Activated CD4-positive, alpha-beta T cell treated with anti-CD3 and anti-CD28 coated beads for 1 hour (primary cell): ENCODE data around the gene UBE2D2.
A peak's percentile ranks its signal among the peaks of the same experiment; 100 is the strongest.
"Not testable (repeated sequence)": the region's sequence is repeated elsewhere in the genome, so short reads cannot be mapped to it uniquely, and the experiment has no call there.

ENCODE experiments used
- DNase-seq: peaks from one replicate; pipeline ENCODE4 v3.0.0-alpha.2; 2020

Gene UBE2D2

DNA sequence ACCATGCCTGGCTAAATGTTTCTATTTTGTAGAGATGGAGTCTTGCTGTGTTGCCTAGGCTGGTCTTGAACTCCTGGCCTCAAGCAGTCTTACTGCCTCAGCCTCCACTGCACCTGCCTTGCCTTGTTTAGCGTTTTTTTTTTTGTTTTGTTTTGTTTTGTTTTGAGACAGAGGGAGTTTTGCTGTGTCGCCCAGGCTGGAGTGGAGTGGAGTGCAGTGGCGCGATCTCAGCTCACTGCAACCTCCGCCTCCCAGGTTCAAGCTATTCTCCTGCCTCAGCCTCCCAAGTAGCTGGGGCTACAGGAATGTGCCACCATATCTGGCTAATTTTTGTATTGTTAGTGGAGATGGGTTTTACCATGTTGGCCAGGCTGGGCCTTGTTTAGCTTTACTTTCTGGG is 27.0 kb downstream of the UBE2D2 start:
- not testable (repeated sequence) for DNase-seq

DNA sequence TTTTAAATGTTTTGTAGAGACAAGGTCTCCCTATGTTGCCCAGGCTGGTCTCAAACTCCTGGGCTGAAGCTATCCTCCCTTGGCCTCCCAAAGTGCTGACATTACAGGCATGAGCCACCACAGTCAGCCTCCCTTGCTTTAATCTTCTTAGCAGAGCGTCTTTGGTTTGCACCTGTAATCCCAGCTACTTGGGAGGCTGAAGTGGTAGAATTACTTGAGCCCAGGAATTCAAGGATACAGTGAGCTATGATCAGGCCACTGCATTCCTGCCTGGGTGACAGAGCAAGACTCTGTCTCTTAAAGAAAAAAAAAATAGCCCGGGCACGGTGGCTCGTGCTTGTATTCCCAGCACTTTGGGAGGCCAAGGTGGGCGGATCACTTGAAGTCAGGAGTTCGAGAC is 27.8 kb downstream of the UBE2D2 start:
- no peak for DNase-seq

DNA sequence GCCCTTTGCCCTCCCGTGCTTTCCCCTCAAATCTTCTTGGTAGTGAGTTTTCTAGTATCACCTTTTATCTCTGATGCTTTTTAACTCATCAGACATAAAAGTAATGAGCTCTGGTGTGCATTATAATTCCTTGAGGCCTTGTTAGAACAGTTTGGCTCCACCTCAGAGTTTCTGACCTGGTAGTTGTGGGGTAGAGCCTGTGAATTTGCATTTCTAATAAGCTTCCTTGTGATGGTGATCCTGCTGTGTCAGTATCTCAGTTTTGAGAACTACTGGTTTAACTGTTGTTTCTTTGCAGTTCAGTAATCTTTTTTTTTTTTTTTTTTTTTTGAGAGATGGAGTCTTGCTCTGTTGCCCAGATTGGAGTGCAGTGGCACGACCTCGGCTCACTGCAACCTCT is 31.1 kb downstream of the UBE2D2 start:
- no peak for DNase-seq

DNA sequence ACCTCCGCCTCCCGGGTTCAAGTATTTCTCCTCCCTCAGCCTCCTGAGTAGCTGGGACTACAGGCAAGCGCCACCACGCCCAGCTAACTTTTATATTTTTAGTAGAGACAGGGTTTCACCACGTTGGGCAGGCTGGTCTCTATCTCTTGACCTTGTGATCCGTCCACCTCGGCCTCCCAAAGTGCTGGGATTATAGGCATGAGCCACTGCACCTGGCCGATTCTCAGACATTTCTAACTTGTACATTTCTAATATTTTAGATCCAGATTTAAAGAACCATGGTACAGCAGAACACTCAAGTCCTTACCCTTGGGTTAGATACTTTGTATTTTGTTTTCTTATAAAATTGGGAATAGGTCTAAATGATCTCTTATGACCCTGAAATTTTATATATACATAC is 31.9 kb downstream of the UBE2D2 start:
- not testable (repeated sequence) for DNase-seq

DNA sequence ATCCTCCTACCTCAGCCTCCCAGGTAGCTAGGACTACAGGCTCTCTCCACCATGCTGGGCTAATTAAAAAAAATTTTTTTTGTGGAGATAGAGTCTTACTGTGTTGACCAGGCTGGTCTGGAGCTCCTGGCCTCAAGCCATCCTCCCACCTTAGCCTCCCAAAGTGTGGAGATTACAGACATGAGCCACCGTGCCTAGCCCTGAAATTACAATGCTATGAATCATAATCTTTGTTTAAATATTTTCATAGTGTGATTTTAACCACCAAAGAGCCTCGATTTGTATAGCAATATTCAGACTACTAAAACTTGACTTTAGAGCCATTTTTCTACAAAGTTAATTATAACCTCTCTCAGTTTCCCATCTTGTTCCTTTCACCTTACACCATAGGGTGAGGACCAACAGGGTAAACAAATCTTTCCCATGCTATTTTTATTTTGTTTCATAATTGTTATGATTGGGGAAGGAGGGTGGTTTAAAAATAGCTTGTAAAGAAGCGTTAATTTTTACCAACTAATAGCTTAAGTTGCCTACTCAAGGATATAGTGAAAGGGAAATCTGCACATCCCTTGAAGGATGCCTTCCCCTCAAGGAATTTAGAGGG is 32.7 kb downstream of the UBE2D2 start:
- no peak for DNase-seq

DNA sequence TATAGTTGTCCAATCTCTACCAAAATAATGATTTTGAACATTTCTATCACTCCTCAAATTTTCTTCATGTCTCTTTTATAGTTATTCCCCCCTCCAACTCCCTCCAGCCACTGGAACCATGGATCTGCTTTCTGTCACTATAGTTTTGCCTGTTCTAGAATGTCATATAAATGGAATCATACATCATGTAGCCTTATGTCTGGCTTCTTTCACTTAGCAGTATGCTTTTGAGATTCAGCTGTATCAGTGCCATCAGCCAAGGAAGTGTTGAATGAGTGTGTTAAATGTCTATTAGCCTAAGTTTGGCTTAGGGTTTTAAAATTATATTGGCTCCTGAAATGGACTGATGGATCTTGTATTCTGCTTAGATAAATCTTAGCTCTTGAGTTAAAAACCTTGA is 36.0 kb downstream of the UBE2D2 start:
- no peak for DNase-seq

DNA sequence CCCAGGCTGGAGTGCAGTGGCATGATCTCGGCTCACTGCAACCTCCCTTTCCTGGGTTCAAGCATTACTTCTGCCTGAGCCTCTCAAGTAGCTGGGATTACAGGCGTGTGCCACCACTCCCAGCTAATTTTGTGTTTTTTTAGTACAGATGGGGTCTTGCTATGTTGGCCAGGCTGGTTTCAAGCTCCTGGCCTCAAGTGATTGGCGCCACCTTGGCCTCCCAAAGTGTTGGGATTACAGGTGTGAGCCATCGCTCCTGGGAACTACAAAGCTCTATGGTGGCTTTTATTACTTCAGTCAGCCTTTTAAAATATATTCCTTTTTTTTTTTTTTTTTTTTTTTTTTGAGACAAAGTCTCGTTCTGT is 37.4 kb downstream of the UBE2D2 start:
- not testable (repeated sequence) for DNase-seq

DNA sequence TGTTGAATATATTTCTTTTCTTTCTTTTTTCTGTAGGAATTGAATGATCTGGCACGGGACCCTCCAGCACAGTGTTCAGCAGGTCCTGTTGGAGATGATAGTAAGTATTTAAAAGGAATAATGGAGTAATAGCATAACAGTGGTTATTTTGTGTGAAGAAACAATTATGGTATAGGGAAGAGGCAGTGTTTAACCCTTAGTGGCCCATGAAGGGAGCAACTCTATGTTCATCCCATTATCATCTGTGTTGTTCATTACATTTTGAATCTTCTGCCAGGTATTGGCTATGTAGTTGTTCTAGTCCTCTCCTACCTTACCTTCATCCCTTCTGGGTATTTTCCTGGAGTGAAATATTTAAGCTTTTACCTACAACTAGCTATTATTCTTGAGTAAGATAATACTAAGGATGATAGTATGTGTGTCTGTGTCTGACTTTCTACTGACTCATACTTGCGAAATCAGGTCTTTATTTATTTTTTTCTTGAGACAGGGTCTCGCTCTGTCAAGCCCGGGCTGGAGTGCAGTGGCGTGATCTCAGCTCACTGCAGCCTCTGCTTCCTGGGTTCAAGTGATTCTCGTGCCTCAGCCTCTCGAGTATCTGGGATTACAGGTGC is 39.3 kb downstream of the UBE2D2 start:
- no peak for DNase-seq

DNA sequence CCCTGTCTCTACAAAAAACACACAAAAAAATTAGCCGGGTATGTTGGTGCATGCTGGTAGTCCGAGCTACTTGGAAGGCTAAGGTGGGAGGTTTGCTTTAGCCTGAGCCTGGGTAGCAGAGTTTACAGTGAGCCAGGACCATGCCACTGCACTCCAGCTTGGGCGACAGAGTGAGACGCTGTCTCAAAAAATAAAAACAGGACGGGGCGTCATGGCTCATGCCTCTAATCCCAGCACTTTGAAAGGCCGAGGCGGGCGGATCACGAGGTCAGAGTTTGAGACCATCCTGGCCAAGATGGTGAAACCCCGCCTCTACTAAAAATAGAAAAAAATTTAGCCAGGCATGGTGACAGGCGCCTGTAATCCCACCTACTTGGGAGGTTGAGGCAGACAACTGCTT is 40.3 kb downstream of the UBE2D2 start:
- no peak for DNase-seq

DNA sequence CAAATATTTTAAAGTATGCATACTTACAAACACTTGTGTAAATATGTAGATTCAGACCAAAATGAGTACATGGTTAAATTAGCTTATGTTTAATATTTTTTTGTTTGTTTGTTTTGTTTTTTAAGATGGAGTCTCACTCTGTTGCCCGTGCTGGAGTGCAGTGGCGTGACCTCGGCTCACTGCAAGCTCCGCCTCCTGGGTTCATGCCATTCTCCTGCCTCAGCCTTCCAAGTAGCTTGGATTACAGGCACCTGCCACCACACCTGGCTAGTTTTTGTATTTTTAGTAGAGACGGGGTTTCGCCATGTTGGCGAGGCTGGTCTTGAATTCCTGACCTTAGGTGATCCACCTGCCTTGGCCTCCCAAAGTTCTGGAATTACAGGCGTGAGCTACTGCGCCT is 40.8 kb downstream of the UBE2D2 start:
- DNase-seq: not testable (repeated sequence)

DNA sequence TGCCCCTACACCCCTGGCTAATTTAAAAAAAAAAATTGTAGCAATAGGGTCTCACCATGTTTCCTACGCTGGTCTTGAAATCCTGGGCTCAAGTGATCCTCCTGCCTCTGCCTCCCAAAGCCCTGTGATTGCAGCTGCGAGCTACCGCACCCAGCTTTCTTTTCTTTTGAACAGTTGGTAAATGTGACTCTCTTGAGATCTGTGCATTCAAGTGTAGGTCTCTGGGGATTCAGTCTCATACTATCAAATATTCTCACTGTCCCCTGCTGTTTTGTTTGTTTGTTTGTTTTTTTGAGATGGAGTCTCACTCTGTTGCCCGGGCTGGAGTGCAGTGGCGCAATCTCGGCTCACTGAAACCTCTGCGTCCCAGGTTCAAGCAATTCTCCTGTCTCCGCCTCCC is 44.7 kb downstream of the UBE2D2 start:
- no peak for DNase-seq

DNA sequence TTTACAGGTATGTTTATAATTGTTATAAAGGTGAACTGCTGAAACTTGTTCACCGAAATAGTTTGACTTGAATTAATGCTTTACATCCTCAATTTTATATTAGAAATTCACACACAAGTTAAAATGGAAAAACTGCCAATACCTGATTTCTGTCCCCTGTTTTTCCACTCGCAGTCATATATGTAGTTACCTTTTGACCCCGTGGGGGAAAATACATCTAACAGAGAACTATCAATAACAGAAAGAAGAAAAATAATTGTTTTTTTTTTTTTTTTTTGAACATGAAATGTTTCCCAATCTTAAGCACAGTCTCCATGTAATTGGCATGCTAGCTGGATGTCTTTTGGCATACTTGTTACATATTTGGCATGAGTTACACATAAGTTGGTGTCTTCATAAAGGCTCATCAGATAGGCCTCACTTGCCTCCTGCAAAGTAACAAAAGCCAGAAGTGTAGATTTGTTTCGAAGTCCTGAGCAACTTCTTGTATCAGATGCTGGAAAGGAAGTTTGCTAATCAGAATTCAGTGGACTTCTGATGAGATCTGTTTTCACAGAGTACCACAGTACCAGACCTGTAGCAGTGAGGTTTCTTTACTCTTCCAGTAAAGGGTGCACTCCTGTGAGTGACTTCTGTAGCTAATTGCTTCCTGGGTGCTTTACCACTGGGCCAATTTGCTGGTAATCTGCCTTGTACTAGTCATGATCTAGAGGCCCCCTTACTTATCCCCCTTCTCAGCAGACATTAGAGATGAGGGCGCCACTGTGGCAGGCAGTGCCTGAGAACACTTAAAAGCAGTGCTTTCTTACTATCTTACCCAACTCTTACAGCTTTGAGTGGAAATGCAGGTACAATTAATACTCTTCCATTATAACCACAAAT is 50.8 kb downstream of the UBE2D2 start:
- DNase-seq: no peak

DNA sequence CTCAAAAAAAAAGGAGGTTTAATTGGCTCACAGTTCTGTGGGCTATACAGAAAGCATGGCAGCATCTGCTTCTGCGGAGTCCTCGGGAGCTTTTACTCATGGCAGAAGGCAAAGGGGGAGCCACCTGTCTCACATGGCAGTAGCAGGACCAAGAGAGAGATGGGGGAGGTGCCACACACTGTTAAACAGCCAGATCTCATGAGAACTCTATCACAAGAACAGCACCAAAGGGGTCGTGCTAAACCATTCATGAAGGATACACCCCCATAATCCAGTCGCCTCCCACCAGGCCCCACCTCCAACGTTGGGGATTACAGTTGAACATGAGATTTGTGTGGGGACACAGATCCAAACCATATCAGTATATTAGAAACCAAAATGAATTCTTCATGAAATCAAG is 58.7 kb downstream of the UBE2D2 start:
- no peak for DNase-seq

DNA sequence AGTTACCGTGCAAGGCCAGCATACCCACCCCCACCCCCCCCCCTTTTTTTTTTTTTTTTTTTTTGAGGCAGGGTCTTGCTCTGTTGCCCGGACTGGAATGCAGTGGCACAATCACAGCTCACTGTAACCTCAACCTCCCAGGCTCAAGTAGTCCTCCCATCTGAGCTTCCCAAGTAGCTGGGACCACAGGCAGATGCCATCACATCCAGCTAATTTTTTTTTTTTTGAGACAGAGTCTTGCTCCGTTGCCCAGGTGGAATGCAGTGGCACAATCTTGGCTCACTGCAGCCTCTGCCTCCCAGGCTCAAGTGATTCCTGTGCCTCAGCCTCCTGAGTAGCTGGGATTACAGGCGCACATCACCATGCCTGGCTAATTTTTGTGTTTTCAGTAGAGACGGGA is 64.3 kb downstream of the UBE2D2 start:
- not testable (repeated sequence) for DNase-seq

DNA sequence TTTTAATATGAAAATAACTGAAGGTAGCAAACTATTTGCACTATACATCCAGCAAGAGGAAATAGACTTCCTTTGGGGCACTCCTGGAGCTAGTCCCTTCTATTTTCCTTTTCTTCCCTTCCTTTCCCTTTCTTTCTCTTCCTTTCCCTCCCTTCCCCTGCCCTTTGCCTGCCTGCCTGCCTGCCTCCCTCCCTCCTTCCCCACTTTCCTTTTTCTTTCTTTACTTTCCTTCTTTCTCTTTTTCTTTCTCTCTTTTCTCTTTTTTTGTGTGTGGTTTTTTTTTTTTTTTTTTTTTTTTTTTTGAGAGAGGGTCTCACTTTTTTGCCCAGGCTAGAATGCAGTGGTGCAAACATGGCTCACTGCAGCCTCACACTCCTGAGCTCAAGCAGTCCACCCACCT is 69.7 kb downstream of the UBE2D2 start:
- DNase-seq: no peak

DNA sequence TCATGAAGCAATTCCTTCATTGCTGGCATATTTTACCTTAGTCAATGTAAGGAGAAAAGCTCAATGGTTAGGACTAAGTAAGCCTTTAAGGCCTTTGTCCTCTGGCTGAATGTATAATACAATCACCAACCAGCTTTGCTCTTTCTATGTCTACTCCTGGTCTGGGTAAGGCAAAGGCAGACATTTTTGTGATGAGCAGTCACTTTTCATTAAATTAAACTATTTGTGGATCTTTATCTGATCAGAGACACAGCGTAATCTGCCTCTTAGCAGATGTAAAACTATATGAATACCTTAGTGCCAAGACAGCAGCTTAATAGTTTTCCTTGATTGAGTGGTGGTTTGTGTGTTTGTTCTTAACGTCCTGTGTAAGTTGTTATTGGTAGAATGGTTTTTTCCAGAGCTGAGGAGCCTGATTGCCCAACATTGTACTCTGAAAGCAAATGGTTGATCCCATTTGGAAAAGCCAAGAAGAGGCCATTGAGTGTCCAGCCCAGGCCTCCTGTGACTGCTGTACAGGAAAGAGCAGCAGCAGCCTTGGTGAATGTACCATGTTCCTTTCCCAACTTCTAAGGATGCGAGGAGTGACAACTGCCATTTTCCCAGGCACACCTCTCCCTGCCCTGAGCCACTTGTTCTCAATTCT is 70.5 kb downstream of the UBE2D2 start:
- DNase-seq: no peak

DNA sequence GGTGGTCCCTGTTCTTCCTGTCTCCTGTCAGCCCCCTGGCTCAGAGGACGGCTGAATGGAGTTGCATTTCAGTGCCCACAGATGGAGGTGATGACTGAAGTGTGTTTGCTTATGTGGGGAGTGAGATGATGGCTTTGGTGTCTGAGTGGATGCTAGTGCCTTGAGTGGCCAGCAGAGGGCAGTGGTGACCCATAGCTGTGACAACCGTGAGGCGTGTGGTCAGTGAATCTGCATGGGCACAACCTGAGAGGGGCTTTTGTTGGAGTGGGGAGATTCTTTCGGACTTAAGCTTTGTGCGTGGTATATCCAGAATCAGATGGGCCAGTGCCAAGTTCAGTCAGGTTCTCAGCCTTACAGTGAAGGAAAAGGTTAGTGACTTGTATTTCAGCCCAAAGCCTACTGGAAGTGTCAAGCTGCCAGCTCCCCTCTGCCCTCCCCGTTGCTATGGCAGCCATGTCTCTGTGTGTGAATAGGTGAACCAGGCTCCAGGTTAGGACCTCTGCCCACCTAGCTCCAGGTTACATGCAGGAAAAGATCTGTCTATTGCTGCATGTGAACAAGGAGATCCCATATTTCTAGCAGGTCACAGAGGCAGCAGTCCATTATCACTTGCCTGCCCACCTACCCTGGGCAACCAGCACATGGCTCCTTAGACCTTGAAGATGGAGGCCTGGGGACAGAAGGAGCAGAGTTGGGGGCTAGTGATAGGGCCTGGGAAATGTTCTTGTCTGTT is 72.3 kb downstream of the UBE2D2 start:
- DNase-seq: peak; percentile 52

DNA sequence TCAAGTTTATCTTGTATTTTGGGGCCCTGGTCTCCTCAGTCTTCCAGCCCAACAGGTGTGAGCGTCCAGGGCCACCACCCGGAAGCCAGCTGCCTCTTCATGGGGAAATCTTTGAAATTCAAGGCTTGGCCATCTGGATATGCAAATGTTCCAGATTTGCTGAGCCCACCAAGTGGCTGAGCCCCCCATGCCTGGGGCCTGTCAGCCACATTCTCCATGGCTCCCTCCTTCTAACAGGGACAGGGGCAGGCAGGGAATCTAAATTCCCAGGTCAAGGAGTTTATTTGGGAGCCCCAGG is 72.8 kb downstream of the UBE2D2 start:
- no peak for DNase-seq

DNA sequence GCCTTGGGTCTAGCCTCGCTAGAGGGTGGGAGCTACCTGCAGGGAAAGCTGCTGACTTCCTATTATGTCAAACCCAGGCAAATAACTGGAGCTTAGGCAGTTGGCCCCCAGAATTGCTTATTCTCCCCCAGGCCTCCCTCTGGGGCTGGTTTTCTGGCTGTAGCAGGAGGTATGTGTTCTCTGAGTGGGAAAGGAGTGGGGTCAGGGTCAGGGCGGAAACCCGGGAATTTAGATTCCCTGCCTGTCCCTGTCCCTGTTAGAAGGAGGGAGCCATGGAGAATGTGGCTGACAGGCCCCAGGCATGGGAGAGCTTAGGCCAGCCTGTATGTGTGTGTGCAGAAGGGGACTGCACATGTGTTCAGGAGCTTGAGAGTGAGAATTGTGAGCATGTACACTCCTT is 73.4 kb downstream of the UBE2D2 start:
- no peak for DNase-seq

DNA sequence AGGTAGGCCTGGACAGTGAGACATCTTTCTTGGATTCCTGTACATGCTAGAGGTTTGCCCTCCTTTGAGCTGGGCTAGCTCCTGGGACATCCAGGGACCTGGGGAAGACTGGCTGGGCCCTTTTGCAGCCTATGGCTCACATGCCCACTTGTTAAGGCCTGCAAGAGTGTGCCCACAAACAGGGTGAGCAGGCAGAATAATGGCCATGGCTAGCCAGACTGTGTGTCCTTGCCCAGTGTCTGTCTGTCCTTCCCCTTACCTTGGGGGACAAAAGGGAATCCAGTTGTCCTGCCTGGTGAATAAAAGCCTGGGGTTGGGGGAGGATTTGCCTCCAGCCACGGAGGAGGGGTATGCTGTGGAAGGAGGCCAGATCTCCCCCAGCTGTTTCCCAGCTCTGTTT is 74.1 kb downstream of the UBE2D2 start:
- DNase-seq: no peak

DNA sequence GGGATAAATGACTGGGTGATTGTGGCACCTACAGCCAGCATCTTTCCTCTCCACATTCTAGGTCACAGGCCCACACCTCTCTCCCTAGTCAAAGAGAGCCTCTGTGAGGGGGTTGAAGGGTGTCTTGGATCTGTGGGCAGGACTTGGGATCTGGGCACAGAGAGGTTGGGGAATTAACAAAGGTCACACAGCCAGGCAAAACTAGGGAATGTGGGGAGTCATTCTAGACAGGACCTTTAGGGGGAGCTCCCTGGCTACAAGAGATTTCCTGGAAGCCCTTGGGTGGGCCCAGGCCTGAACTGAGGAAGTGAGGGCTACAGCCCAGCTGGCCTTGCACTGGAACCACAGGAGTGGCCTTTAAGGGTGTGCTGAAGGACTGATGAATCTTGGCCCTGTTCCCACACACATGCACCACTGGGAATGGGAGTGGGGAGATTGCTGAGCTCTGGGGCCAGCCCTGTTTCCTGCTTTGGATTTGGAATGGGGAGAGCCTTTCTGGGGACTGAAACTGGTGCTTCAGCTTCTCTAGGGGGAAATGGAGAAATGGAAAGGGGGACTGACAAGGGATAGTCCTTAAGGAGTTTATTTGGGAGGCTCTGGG is 74.6 kb downstream of the UBE2D2 start:
- no peak for DNase-seq

DNA sequence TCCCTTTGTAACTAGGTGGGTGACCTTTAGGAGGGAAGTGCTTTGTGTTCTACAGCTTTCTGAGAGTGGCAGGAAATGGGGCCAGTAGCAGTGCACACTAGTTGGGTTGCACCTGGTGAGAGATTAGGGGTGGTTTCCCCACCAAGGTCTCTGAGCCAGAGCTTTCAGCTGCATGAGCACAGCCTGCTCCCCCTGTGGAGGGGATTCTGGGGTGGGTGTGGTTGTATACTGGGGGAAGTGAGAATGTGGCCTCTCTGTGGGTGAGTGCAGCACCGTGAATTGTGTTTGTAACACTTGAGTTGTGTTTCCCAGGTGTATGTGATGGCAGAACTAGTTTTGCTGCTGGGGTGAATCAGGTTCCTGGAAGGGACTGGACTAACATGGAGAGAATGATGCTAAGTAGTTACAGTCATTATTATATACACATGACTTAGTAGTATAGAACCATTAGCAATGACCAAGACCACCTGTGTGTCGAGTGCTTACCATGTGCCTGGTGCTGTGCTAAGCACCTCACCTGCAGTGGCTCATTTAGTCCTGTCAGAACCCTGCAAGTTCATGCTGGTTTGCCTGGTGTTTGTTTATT is 75.2 kb downstream of the UBE2D2 start:
- DNase-seq: no peak
